Kidney capillary endothelial cell (primary cell): Measurements from ENCODE around the gene VTI1A.
"Not testable (repeated sequence)": the region's sequence is repeated elsewhere in the genome, so short reads cannot be mapped to it uniquely, and the experiment has no call there.

Source experiments
- DNase-seq: peaks from one replicate; pipeline ENCODE4 v3.0.0-alpha.2; 2018; ENCODE audit warnings: low spot score

Gene VTI1A

DNA sequence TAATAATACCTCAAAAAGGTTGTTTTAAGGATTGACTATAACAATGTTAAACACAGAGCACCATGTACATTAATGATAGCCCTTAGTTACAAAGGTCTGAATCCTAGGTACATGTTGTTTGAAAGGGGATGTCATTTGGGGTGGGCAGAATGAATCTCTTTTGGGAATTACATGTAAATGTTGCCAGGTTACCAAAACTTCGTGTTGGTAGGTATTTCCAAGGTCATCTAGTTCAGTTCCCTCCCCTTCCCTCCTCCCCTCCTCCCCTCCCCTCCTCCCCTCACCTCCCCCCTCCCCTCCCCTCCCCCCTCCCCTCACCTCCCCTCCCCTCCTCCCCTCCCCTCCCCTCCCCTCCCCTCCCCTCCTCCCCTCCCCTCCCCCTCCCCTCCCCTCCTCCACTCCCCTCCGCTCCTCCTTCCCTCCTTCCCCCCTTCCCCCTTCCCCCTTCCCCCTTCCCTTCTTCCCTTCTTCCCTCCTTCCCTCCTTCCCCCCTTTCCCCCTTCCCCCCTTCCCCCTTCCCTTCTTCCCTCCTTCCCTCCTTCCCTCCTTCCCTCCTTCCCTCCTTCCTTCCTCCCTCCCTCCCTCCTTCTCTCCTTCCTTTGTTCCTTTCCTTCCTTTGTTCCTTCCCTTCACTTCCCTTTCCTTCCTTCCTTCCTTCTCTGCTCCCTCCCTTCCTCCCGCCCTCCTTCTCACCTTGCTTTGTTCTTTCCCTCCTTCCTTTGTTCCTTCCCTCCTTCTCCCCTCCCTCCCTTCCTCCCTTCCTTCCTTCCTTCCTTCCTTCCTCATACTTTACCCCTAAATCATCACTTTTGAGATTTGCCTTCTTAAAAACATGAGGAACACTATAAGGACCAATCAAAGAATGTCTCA, 8.1 kb downstream of the VTI1A start:
- DNase-seq = no peak

DNA sequence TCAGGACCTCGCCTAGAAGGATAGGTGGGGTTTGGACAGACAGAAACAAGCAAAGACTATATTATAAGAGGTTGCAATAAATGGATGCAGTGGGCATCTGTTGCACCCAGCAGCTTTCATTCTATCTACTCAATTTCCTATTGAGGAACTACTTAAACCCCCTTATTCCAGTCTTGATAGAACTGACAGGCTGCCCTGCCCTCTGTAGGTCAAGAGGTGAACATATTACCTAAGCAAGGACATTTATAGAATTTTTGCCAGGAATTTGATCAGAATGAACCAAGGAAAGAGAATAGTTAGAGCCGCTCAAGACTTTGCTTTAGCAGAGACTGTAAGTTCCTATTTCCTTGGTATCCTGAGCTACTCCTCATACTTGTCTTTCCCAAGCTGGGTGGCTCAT, 9.5 kb downstream of the VTI1A start:
- no peak for DNase-seq

DNA sequence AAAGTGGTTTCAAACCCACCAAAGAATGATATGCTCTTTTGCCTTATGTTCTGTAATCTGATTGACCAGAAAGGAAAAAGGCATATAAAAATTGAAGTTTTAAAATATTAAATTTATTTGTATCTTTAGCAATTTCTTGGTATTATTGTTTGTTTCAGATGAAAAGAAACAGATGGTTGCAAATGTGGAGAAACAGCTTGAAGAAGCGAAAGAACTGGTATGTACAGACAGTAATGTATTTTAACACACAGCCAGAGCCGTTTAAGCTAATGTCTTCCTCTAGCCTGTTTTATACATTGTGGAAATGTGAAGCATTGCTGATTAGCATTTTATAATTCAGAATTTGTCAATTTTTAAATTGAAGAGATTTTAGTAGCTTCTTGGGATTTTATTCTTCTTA, 13.4 kb downstream of the VTI1A start:
- DNase-seq = no peak

DNA sequence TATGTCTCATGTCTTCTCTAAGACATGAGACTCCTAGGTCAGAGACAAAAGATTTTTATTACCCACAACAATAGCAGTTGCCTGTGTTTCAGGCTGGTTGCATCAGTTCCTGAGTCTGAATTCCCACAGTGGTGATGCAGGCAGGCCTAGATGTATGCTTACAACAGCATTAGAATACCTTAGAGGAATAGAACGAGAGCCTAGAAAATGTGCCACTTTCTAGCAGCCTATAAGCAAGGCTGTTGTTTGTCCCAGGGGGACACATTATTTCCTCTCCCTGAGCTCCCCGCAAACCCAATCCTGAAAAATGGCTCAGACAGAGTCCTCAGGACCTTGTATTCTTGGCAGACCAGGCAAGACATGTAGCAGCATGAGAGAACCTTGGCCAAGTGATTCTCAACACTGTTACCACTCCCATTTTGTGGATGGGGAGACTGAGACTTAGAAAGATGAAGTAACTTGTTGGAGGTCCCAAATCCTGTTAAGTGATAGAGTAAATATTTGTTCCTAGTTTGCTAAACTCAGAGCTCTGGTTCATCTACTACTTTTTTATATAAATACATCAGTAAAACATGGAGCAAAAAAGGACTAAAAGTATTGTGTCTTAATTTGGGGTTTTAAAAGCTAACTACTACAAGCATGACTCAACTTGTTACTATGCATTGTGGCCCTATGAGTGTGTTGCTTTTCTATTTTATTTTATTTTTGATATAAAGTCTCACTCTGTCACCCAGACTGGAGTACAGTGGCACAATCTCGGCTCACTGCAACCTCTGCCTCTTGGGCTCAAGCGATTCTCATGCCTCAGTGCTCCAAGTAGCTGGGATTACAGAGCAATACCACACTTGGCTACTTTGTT, 14.2 kb downstream of the VTI1A start:
- DNase-seq = peak; percentile 66

DNA sequence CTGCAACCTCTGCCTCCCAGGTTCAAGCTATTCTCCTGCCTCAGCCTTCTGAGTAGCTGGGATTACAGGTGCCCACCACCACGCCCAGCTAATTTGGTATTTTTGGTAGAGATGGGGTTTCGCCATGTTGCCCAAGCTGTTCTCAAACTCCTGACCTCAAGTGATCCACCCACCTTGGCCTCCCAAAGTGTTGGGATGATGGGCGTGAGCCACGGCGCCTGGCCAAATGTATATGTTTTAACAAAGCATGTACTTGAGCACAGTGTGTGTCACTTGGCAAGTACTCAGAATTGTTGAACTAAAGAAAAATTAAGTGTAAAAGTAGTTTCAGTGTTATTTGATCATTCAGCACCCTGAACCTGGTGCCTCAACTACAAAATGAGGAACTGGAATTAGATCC, 17.1 kb downstream of the VTI1A start:
- not testable (repeated sequence) for DNase-seq

DNA sequence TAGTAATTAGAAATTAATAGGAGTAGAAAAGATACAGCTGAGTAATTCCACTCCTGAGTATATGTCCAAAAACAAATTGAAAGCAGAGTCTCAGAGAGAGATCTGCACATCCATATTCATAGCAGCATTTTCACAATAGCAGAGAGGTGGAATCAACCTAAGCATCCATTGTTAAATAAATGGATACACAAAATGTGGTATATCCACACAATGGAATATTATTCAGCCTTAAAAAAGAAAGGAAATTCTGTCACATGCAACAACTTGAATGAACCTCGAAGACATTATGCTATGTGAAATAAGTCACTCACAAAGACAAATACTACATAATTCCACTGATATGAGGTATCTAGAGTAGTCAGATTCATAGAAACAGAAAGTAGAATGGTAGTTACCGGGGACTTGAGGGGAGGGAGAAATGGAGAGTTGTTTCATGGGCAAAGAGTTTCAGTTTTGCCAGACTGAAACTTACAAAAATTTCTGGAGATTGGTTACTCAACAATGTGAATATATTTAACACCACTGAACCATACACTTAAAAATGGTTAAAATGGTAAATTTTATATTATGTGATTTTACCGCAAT, 18.4 kb downstream of the VTI1A start:
- no peak for DNase-seq

DNA sequence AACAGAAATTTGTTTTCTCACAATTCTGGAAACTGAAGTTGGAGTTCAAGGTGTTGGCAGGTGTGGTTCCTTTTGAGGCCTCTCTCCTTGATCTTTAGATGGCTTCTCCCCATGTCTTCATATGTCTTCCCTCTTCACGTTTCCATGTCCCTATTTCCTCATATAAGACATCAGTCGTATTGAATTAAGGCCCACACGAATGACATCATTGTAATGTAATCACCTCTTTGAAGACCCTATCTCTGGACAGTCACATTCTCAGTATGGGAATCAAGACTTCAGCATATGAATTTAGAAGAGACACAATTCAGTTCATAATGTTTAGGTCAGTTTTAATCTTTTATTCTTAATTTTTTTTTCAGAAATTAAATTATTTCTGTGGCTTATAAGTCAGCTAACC, 19.8 kb downstream of the VTI1A start:
- DNase-seq = no peak

DNA sequence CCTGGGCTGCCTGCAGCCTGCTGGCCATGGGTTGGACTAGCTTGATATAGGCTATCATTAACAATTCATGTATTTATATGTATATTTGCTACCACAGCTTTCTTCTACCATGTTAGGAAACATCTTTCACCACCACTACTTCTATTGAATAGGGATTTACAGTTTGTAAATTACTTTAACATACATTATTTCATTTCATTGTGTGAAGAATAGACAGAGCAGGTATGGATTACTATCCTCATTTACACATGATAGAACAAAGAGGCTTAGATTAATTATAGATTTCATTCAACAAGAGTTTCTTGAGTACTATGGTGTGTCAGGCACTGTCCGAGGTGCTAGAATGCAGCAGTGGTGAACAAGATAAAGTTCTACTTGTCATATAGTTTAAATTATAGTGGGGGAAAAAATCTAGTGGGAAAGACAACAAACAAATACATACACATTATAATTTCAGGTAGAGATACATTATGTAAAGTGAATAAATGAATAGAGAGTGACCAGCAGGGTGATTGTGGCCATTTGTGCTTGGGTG, 20.6 kb downstream of the VTI1A start:
- no peak for DNase-seq

DNA sequence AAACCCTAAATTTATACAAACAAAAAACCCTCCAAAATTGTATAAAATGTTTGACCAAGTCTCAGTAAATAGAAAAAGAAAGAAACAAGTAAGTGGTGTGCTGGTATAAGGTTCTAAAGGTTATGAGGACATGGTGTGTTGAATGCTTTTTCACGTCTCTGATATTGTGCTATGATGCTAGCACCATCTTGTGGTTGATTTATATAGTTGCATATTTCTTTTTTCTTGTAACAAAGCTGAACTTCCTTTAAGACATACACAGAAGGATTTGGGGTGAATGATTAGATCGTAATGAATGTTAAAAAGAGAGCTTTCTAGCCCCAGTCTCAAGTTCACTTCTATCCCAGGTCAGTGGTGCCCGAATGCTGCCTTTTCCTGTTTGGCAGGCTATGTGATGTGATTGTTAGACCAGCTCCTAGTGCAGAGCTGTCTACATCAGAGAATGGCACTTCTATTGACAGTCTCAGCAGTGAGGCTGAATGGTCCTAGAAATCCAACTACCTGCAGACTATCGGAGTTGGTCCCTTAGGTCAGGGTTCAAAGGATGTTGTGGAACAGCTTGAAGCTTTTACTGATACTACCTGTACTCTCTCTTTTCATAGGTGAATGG, 25.0 kb downstream of the VTI1A start:
- peak; percentile 60 for DNase-seq

DNA sequence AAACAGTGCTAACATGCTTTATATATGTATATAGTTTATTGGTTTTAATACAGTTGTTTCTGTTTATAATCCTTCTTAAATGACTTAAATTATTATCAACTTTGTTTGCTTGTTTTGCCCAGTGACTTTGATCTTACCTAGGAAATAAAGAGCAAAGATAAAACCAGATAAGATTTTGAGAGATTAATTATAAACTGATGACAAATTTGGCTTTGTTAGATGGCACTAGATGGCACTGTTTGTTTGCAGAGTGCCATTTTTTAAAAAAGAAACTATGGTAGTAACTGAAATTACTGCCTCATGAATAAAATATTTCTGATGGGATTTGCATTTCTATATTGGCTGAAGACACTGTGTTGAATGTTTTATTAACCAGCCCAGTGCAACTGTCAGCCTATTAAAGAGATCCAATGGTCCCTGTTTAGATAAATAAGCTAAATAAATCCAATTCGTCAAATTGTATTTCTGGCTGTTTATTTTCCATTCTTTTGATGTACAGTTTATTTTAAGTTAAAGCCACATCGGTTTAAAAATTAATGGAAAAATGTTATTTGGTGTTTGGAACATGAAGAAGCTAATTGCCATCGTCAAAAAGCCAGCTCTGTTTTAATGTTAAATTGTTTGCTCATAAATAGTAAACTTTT, 28.7 kb downstream of the VTI1A start:
- peak; percentile 34 for DNase-seq

DNA sequence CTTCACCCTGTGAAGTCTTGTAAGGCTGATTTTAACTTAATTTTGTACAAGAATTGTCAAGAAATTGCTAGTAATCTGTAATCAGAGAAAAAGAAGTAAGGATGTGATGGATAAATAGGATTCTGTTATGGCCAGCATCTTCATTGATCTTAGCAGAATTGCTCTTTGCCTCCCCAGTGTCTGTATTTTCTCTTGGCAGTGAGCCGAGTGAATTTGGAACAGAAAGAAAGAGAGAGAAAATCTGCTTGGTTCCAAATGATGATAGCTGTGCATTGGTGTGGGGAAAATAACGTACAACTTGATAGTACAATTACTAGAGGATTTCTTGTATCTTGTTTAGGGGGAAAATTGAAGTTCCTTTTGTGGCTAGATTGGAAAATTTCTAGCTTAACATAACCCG, 34.6 kb downstream of the VTI1A start:
- DNase-seq = no peak

DNA sequence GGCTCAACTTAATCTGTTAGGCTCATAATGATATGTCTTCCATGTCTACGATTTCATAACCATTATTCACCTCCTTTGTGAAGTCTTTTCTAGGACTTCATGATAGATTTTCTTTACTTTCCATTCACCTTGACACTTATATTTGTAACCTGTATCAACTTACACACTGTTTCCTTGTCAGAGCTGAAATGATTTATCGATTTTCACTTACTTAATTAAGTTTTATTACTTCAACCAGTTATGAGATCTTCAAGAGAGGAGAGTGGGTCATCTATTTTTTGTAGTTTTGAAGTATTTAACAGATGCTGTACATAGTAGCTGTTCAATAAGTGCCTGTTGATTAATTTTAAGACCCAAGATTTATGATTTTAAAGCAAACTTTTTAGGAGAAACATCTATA, 37.4 kb downstream of the VTI1A start:
- no peak for DNase-seq

DNA sequence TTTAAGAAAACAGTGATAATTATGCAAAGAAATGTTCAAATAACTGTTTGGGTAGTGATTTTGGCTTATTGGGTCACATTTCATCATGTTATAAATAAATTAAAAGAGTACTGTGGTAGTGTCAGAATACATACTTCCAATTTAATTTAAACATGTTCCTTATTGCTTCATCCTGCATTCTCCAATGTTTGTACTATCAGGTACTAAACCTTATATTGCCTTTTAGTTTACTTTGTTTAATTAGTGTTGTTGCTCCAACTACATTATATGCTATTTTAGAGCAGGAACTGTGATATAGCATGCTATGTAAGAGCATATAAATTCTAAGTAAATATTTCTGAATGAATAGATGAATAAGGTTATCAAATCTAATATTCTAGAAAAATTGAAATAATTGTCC, 40.9 kb downstream of the VTI1A start:
- no peak for DNase-seq

DNA sequence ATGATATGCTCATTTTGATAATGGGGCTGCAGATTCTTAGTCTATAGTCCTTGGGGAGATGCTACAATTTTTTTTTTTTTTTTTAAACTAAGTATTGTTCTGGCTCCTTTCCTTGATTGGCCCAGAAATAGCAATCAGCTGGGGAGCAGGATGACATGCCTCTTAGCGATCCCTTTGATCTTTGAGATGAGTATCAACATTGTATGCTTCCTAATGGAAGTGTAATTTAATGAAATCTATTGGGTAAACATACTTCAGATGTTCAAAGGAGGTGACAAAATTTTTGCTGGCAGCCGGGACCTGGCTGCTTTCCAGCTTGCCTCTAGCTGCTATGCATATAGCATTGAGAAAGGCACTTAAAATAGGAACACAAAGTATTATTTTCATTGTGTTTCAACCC, 43.5 kb downstream of the VTI1A start:
- DNase-seq = no peak

DNA sequence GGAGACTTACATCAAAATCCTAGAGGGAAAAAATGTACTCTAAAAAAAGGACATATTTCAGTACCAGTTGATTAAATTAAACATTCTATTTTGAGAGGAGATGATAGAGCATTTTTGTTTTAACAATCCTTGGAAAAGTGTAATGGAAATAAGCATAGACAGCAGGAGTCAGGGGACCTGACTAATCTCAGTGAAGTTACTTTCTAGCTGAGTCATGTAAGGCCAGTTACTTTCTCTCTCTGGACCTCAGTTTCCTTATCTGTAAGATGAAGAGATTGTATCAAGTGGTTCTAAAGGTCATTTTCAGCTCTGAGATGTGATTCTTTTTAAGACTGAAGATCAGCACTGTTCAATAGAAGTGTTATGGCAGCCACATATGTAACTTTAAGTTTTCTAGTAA, 44.1 kb downstream of the VTI1A start:
- DNase-seq = no peak

DNA sequence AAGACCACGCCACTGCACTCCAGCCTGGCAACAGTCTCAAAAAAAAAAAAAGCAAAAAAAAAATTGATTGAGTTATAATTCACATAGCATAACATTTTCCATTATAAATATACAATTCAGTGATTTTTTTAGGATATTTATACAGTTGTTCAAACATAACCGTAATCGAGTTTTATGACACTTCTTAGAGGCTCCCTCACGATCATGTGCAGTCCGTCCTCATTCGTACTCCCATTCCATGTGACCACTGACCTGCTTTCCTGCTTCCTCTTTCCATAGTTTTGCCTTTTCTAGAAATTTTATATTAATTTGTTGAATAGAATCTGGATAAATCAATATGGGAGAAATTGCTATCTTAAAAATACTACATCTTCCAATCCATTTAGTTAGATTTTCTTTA, 45.7 kb downstream of the VTI1A start:
- DNase-seq = no peak

DNA sequence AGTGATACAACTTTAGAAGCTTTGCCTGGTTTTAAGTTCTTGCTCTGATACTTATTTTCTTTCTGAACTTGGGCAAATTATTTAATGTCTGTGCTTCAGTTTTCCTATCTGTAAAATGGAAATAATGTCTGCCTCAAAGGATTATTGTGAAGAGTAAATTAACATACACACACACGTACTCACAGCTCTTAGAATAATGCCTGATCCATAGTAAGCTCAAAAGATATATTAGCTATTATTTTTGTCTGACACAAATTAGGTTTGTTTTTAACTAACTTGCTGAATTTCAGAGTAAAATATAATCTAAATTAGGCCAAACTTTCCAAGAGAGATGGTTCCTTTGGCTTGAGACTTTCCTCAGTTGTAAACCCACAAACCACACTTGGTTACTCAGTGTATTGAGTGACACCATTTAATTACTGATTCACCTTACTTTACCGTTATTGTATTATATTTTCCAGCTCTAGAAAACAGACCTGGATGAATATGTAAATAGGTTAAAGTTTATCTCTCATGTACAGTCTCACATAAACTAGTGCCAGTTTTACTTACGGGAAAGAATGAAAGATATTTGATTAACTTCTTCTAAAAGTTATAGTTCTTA, 50.4 kb downstream of the VTI1A start:
- DNase-seq = no peak

DNA sequence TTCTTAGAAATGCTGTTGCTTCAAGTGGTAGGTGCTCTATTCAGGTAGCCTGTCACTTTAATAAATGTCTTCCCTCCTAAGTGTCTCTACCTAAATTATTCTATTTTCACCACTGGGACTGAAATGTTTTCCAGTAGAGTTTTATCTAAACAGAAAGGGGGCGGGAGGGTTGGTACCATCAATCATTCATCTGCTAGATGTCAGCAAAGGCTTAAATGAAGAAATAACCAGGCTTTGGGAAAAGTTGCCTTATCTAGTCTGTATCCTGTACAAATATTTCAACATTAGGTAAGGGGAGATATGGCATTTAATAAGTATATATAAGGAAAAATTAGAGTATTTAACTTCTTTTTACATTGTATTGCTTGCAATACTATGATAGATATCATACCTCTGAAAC, 51.8 kb downstream of the VTI1A start:
- DNase-seq = no peak

DNA sequence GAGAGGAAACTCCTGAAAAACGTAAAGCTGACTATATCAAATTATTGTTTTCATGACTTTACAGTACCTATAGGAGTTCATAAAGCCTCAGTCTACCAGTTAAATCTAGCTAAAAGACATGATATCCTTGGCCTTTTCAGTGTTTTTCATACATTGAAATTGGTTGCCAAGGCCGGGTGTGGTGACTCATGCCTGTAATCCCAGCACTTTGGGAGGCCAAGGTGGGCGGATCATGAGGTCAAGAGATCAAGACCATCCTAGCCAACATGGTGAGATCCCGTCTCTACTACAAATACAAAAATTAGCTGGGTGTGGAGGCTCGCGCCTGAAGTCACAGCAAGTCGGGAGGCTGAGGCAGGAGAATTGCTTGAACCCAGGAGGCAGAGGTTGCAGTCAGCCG, 53.0 kb downstream of the VTI1A start:
- not testable (repeated sequence) for DNase-seq

DNA sequence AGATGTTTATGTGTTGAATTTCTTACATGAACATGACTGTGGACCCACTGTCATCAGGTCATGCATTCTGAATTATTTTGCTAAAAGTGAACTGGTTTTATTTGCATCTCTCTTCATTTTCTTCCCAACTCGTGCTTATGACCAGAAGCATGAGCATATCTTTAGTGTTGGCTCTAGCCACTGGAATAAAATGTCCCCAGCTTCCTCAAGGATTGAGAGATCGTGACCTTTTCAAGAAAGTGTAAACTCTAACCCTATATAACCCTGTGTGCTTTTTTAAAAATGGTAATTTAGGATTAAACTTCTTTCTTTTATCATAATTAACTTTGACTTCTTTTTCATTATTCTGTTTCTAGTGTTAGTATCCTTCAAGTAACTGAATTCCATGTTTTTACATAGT, 55.5 kb downstream of the VTI1A start:
- no peak for DNase-seq

DNA sequence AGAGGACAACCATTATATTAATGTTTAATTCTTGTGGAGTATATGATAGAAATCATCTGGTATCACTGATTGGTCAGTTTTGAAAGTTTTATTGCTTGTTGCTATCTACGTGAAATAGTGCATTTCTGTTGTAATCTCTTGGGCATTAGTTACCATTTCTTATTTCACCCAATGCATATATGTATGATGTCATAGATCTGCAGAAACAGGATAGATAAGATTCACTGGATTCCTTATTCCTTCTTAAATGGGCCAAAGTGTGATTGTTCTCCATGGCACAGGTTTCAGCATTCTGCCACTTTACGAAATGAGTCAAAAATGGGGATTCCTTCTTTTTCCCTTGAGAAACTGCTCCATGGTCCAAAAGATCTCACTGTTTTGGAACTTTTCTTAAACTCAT, 56.6 kb downstream of the VTI1A start:
- DNase-seq = no peak
